DND-41 (cell line): Measurements from ENCODE around the gene CYFIP1.

ENCODE experiments used
- ATAC-seq: fragments of 200-7000 bp; cut with Tn5 transposase; 3 replicates; pipeline ENCODE4 v1.9.1; 2021; ENCODE audit warnings: low read depth; ENCODE audit not compliant: insufficient read depth
- DNase-seq: peaks from one replicate; pipeline ENCODE4 v3.0.0-alpha.2; 2020
- H2AFZ ChIP-seq: 2 replicates; pipeline ENCODE4 v1.6.0; 2012; ENCODE audit warnings: low read depth, low read length
- H3K27ac ChIP-seq: 2 replicates; pipeline ENCODE4 v1.5.1; 2012; ENCODE audit warnings: low read length, inconsistent platforms
- H3K27me3 ChIP-seq: fragments of 200-600 bp; sonication (generic); 2 replicates; pipeline ENCODE4 v1.6.0; 2012; ENCODE audit warnings: low read length, mild to moderate bottlenecking, inconsistent platforms; ENCODE audit not compliant: insufficient read depth, poor library complexity
- H3K36me3 ChIP-seq: 2 replicates; pipeline ENCODE4 v1.5.1; 2012; ENCODE audit warnings: low read length, inconsistent platforms; ENCODE audit not compliant: insufficient read depth
- H3K4me1 ChIP-seq: 2 replicates; pipeline ENCODE4 v1.5.1; 2012; ENCODE audit warnings: mild to moderate bottlenecking, low read length; ENCODE audit not compliant: insufficient read depth
- H3K4me2 ChIP-seq: 2 replicates; pipeline ENCODE4 v1.6.0; 2012; ENCODE audit warnings: mild to moderate bottlenecking, moderate library complexity, low read length, inconsistent platforms; ENCODE audit not compliant: insufficient read depth
- H3K4me3 ChIP-seq, 2 experiments: fragments of 200-600 bp in 1 of 2; shearing (Covaris generic) in 1 of 2; 2 replicates each; pipeline ENCODE4 v1.5.1; 2012 to 2016; ENCODE audit warnings: inconsistent platforms in 2 of 2, low read length in 2 of 2, mild to moderate bottlenecking in 2 of 2, low read depth in 1 of 2, moderate library complexity in 1 of 2
- H3K79me2 ChIP-seq: 2 replicates; pipeline ENCODE4 v1.6.0; 2012; ENCODE audit warnings: low read length, inconsistent platforms; ENCODE audit not compliant: insufficient read depth
- H3K9ac ChIP-seq: 2 replicates; pipeline ENCODE4 v1.6.0; 2012; ENCODE audit warnings: low read depth, mild to moderate bottlenecking, inconsistent platforms, low read length, moderate library complexity
- H3K9me3 ChIP-seq: 2 replicates; pipeline ENCODE4 v1.5.1; 2012; ENCODE audit warnings: low read length, moderate library complexity, mild to moderate bottlenecking, inconsistent platforms; ENCODE audit not compliant: insufficient read depth, severe bottlenecking
- H4K20me1 ChIP-seq: 2 replicates; pipeline ENCODE4 v1.6.0; 2012; ENCODE audit warnings: low read length; ENCODE audit not compliant: insufficient read depth
- CTCF ChIP-seq: IDR thresholded peaks from 2 replicates; pipeline ENCODE4 v1.5.1; 2012; ENCODE audit warnings: borderline replicate concordance, low read length, moderate library complexity, mild to moderate bottlenecking; ENCODE audit not compliant: poor library complexity, severe bottlenecking; ENCODE audit errors: extremely low read depth
- EZH2 ChIP-seq: IDR thresholded peaks from 3 replicates; pipeline ENCODE4 v1.6.1; 2012; ENCODE audit warnings: borderline replicate concordance, low read depth, mild to moderate bottlenecking, moderate library complexity, low read length, inconsistent platforms; ENCODE audit not compliant: severe bottlenecking

CYFIP1 gene

GRCh38 chr15:22916606-22917350, 63.4 kb downstream of the CYFIP1 start:
- no peak for TF ChIP-seq CTCF
- no peak for TF ChIP-seq EZH2
- no peak overlapping the region for H3K27ac ChIP-seq
- ATAC-seq (no peak), DNase-seq (no peak)
- H4K20me1 ChIP-seq: no peaks in the 10 kb centered on the region
- no peak overlapping the region for H3K4me3 ChIP-seq
- no peaks in the 10 kb centered on the region for H3K79me2 ChIP-seq
- H3K27me3 ChIP-seq: no peaks in the 10 kb centered on the region
- no peaks in the 10 kb centered on the region for H3K4me1 ChIP-seq
- no peaks in the 10 kb centered on the region for H3K9me3 ChIP-seq
- no peak overlapping the region for H3K4me2 ChIP-seq
- no peak overlapping the region for H2AFZ ChIP-seq
- no peak overlapping the region for H3K9ac ChIP-seq
- no peaks in the 10 kb centered on the region; the same call in none of the 2 replicates for H3K36me3 ChIP-seq

- no peak for ATAC-seq
- Histone ChIP-seq H3K79me2 (no peaks in the 10 kb centered on the region), H2AFZ (no peak overlapping the region), H3K27me3 (no peaks in the 10 kb centered on the region), H3K27ac (no peak overlapping the region), H3K9me3 (no peaks in the 10 kb centered on the region), H3K9ac (no peak overlapping the region), H4K20me1 (no peaks in the 10 kb centered on the region), H3K36me3 (no peaks in the 10 kb centered on the region; the same call in none of the 2 replicates), H3K4me3 (no peak overlapping the region), H3K4me1 (no peaks in the 10 kb centered on the region), H3K4me2 (no peak overlapping the region)
- no peak for DNase-seq
- TF ChIP-seq EZH2: no peak
- no peak for TF ChIP-seq CTCF
Observed at GRCh38 chr15:22915866-22916515, 64.2 kb downstream of the CYFIP1 start.

- no peaks in the 10 kb centered on the region for H3K4me1 ChIP-seq
- TF ChIP-seq EZH2: no peak
- TF ChIP-seq CTCF: no peak
- no peaks in the 10 kb centered on the region for H3K9me3 ChIP-seq
- H3K27me3 ChIP-seq: no peaks in the 10 kb centered on the region
- ATAC-seq (no peak), DNase-seq (no peak)
- H3K79me2 ChIP-seq: no peaks in the 10 kb centered on the region
- H3K9ac ChIP-seq: no peak overlapping the region
- H4K20me1 ChIP-seq: no peaks in the 10 kb centered on the region
- H3K27ac ChIP-seq: no peak overlapping the region
- no peaks in the 10 kb centered on the region; the same call in none of the 2 replicates for H3K36me3 ChIP-seq
- H3K4me2 ChIP-seq: no peak overlapping the region
- no peak overlapping the region for H2AFZ ChIP-seq
- H3K4me3 ChIP-seq: no peak overlapping the region
Observed at GRCh38 chr15:22913646-22914380, 66.4 kb downstream of the CYFIP1 start.
